PFSK-1 (cell line): Measurements from ENCODE around the gene FYN.

ENCODE experiments used
- FOXP2 ChIP-seq: optimal IDR thresholded peaks from 2 replicates; pipeline ENCODE3; 2011; ENCODE audit warnings: borderline replicate concordance, control low read depth, inconsistent platforms; ENCODE audit not compliant: insufficient read depth; ENCODE audit errors: extremely low read length, extremely low read depth
- POLR2AphosphoS5 ChIP-seq: IDR thresholded peaks from 2 replicates; pipeline ENCODE4 v1.6.1; 2012; ENCODE audit warnings: low read depth, mild to moderate bottlenecking, control low read depth, low read length, moderate library complexity
- SIN3A ChIP-seq: IDR thresholded peaks from 2 replicates; pipeline ENCODE4 v1.6.1; 2012; ENCODE audit warnings: mild to moderate bottlenecking, low read length, moderate library complexity, borderline replicate concordance; ENCODE audit not compliant: insufficient read depth
- TAF1 ChIP-seq: IDR thresholded peaks from 2 replicates; pipeline ENCODE4 v1.6.1; 2012; ENCODE audit warnings: low read length, control low read depth, borderline replicate concordance; ENCODE audit not compliant: insufficient read depth
- TF ChIP-seq, protein P1 (sequence below), 2 experiments: IDR thresholded peaks; 2 replicates each; pipeline versions ENCODE4 v1.6.1 to v1.8.0; 2011 to 2012; ENCODE audit warnings: low read depth in 2 of 2, low read length in 2 of 2, control low read depth in 1 of 2, inconsistent platforms in 1 of 2, mild to moderate bottlenecking in 1 of 2, moderate library complexity in 1 of 2; ENCODE audit not compliant: insufficient read depth in 1 of 2

Gene FYN

DNA sequence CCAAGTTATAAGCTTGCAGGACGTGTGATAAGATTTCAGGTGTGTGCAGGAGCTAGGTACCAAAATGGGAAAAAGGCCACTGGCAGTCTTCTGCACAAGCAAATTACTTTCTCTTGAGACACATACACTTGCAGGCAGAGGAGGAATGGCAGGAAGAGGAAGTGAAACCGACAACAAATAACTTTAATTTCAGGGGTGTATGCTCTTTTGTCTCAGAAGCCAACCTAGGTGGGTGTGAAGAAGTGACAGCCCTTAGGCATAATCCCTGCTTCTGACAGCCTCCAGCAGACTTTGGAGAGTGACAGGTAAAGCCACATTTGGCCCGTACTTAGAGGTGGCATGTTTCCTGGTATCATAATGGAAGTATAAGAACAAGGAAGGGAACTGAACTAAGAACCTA, 148.7 kb downstream of the FYN start:
- TF ChIP-seq, protein P1, sequence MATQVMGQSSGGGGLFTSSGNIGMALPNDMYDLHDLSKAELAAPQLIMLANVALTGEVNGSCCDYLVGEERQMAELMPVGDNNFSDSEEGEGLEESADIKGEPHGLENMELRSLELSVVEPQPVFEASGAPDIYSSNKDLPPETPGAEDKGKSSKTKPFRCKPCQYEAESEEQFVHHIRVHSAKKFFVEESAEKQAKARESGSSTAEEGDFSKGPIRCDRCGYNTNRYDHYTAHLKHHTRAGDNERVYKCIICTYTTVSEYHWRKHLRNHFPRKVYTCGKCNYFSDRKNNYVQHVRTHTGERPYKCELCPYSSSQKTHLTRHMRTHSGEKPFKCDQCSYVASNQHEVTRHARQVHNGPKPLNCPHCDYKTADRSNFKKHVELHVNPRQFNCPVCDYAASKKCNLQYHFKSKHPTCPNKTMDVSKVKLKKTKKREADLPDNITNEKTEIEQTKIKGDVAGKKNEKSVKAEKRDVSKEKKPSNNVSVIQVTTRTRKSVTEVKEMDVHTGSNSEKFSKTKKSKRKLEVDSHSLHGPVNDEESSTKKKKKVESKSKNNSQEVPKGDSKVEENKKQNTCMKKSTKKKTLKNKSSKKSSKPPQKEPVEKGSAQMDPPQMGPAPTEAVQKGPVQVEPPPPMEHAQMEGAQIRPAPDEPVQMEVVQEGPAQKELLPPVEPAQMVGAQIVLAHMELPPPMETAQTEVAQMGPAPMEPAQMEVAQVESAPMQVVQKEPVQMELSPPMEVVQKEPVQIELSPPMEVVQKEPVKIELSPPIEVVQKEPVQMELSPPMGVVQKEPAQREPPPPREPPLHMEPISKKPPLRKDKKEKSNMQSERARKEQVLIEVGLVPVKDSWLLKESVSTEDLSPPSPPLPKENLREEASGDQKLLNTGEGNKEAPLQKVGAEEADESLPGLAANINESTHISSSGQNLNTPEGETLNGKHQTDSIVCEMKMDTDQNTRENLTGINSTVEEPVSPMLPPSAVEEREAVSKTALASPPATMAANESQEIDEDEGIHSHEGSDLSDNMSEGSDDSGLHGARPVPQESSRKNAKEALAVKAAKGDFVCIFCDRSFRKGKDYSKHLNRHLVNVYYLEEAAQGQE (IDR thresholded peaks at IDR 0.05; ENCODE audit: insufficient read depth in 1 of 2, low read depth in 2 of 2, low read length in 2 of 2): no peak
- no peak for TF ChIP-seq TAF1

DNA sequence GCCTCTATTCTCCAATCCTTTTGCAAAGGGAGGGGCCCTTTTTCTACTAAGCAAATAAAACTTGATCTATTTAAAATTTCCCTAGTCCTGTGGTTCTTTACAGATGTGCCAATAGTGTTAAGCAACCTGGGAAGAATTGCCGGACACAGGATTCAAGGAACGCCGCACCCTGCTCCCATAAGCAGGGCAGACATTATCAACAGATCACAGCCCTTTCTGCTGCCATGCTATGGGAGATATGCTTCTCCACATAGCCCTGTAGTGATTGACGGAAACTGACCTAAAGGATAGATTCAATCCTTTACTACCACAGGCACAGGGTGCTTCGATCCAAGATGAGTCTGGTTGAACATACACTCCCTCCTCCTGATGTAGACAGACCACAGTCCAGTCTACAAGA, 149.2 kb downstream of the FYN start:
- TF ChIP-seq SIN3A (no peak), FOXP2 (no peak), POLR2AphosphoS5 (no peak), TAF1 (no peak)
- TF ChIP-seq, protein P1 (IDR thresholded peaks at IDR 0.05; ENCODE audit: insufficient read depth in 1 of 2, low read depth in 2 of 2, low read length in 2 of 2): no peak

DNA sequence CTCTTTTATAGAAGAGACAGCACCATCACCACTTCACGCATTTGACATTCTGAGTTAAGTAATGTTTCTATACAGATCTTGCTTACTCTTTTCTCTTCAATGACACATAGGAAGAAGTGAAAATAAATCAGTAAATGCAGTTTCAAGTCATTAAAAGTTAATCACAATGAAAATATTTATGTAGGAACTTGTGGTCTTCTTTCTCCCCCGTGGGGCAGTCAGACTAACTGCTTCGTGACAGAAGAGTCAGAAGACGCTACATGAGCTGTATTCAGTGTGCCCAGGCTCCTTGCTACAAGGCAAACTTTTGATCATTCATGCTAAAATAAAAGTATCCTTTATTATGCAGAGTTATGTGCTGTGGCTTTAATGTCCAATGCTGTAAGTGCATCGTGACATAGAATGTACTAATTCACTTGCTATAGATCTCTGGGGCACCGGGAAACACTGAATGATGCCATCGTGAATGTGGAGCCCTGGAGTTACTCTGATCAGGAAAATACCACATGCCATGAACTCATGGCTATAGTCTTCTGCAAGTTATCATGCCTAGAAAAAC, 149.8 kb downstream of the FYN start:
- TF ChIP-seq POLR2AphosphoS5: no peak
- TF ChIP-seq TAF1: no peak
- TF ChIP-seq SIN3A: no peak
- TF ChIP-seq, protein P1 (IDR thresholded peaks at IDR 0.05; ENCODE audit: insufficient read depth in 1 of 2, low read depth in 2 of 2, low read length in 2 of 2): no peak
- TF ChIP-seq FOXP2: no peak

DNA sequence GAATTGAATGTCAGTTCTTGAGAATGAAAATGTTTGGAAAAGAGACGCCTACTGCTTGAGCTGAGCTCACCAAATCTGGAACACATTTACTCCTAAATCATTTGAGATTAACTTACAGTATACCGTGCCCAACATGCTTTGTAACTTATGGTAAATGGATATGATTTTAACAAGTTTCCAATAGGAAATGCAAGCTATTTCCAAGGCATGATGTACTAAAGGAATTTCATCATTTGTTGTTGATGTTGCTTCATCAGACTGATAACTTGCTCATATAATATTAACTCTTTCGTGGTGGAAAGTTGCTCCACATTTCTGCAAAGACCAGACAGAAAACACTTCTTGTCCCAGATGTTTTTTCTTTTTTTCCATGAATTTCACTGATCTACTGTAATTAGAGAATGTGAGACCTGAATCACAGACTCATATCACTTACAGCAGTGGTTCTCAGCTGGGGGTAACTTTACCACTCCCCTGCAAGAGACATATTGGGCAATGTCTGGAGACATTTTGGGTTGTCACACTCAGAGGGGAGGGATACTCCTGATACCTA, 151.0 kb downstream of the FYN start:
- TF ChIP-seq TAF1 (no peak), SIN3A (no peak)

DNA sequence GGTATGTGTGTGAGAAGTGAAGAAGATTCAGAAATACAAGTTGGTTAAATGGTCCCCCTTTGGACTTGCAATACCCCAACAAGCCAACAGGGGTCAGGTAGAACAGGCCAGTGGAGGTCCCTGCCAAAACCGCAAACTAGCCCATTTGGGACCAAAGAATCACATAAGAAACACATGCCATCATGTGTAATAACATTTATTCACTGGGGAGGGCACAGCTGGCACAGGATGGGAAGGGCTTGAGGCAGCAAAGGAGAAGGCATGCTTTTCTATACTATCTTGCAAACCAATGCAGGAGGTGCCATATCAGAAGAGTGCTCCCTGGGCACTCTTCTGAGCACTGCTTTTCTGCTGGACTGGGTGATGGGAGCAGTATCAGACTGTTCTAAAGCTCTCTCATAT, 151.5 kb downstream of the FYN start:
- TF ChIP-seq POLR2AphosphoS5: no peak
- TF ChIP-seq SIN3A: no peak
- TF ChIP-seq, protein P1 (IDR thresholded peaks at IDR 0.05; ENCODE audit: insufficient read depth in 1 of 2, low read depth in 2 of 2, low read length in 2 of 2): no peak
- TF ChIP-seq FOXP2: no peak
- no peak for TF ChIP-seq TAF1
